GM18907 (cell line): ENCODE data around the gene CYP11A1.
"Not testable (repeated sequence)": the region's sequence is repeated elsewhere in the genome, so short reads cannot be mapped to it uniquely, and the experiment has no call there.

ENCODE experiments used
- ATAC-seq: cut with Tn5 transposase; IDR thresholded peaks from one replicate; pipeline ENCODE4 v1.9.1; 2021; ENCODE audit warnings: mild to moderate bottlenecking, moderate library complexity; ENCODE audit not compliant: unreplicated experiment

CYP11A1 gene

DNA sequence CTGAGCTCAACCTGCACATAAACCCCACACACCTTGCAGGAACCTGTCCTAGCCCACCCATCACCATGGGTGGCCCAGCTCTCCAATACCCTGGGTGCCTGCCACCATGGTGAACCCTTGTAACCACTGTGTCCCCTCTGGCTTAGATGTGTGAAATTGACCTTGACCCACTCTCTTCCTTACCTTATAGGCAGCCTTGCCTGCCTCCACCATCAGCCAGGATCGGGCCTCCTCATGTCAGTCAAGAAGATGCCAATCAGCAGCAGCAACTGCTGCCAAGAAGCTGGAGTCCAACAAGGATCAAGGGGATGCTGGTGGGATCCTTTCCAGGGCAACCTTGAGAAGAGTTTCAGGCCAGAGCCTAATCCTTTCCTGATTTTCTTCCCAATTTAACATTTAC is 8.8 kb upstream of the CYP11A1 start:
- ATAC-seq, result no peak

DNA sequence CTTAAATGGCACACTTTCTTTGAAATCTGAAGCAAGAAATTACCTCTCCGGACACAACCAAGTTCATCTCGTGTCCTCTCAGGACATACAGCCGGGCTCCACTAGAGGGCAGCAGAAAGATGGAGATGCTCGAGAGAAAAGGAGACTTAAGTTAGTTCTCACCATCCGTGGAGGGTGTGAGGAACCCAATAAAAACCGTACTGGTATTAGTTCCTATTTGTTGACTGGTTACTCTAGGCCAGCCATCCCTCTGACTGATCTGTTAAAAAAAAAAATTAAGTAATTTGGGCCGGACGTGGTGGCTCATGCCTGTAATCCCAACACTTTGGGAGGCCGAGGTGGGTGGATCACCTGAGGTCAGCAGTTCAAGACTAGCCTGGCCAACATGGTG is 7.9 kb upstream of the CYP11A1 start:
- no peak for ATAC-seq

DNA sequence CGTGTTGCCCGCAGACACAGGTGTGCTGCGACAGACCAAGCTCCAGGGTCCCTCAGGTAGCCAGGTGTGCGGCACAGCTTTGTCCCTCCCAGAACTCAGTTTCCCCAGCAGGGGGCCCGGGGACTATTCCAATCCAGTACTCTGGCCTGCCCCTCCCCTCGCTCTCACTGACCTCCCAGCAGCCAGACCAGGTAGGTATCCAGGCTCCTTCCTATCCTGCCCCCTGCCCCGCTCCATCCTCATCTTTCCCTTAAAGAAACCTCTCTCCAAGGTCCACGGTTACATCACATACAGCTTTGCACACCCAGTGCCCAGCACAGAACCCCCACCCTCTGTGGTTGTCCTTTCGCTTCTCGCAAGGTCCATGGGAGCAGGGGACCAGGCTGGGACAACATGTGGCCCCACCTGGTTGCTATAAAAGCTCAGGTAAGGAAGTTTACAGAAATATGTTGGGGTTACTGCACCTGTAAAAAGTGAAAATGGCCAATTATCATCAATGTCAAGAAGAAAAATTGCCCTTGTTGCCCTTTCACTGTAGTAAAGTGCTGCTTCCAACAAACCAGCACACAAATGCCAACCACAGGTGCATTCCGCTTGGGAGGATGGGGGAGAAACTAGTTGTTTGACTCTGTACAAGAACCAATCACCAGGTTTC is 7.3 kb upstream of the CYP11A1 start:
- peak; percentile 16 for ATAC-seq

DNA sequence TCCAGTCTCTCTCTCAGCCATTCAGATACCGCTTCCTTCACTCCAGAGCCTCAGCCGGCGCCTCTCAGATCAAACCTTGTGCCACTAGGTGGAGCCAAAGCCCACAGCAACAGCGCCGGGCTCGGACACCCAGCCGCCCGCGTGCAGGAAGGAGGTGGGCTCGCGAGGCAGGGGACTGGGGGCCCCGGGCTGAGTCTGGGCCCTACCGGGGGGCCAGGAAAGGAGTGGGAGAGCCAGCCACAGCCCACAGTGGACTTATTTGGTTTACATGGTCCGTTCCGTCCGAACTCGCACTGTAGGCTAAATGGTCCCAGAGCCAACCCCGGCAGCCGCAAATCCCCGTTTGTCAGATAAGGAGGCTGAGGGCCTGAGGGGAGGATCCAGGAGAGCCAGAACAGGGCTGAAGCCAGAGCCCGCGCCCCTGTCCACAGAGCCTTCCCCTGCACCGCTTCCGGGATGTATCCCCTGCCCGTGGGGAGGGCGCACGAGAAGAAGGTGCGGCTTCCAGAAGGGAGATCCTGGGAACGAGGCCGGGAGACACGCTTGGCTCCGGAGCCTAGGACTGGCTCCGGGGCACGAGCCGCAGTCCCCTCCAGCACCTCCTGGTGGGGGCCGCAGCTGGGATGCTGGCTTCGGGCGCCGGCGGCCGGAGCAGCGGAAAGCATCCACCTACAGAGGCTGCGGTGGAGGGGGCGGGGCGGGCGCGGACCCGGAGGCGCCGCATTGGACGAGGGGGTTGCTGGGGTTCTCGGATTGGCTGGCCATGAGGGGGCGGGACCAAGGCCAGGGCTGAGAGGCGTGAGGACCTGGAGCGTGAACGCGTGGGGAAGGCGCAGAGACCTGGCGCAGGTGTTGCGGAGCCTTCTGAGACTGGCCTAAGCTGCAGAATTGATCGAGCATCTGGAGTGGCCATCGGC is 6.5 kb upstream of the CYP11A1 start:
- ATAC-seq, result peak; percentile 59

DNA sequence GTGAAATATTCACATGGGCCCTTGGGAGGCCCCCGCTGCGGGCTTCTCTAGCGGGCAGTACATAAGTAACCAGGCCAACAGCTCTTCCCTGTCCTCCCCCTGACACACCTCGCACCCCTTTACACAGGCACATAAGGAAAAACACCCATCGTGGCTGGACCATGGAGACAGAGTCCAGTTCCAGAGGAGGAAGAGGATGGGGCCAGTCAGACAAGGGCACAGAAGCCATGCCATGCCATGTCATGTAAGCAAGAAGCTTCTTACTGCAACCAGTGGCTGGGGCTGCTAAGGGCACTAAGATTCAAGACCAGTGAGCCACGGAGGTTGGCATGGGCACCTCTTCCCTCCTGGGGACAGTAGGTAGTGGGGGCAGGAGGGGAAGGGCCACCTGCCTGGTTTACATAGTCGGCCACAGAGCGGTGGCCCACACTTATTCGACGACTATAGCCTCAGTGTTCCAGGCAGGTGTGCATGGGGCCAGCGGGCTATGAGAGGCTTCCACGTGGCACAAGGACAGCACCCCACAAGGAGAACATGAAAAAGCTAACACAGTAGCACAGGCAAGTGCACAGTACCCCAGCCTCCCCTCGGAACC is 5.7 kb upstream of the CYP11A1 start:
- ATAC-seq, result peak; percentile 1

DNA sequence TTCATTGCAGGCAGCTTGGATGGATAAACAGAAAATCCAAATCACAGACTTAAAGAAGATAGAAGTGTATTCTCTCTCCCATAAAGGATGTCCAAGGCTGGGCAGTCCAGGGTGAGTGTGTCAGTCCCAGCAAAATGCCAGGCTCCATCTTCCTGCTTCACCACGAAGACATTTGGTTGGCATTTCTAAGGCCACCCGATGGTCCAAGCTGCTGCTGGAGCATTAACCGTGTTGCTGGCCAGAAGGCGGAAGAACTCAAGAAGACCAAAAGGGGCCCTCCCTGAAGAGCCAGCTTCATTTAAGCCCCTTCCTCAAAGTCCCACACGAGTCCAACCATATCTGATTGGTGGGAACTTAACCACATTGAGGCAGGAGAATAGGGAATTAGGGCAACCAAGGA is 3.0 kb upstream of the CYP11A1 start:
- ATAC-seq, result no peak

DNA sequence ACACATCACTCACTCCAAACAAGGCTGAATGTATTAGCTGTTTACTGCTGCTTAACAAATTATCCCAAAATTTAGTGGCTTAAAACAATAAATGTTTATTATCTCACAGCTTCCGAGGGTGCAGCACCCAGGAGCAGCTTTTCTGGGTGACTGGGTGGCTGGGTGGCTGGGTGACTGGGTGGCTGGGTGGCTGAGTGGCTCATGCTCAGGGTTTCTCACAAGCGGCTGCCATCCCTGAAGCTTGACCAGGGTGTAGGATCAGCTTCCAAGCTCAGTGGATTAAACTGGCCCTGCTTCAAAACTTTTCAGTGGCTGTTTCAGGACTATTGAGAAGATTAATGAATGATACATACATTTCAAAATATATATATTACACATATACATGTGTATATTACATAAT is 2.3 kb upstream of the CYP11A1 start:
- ATAC-seq, result no peak

DNA sequence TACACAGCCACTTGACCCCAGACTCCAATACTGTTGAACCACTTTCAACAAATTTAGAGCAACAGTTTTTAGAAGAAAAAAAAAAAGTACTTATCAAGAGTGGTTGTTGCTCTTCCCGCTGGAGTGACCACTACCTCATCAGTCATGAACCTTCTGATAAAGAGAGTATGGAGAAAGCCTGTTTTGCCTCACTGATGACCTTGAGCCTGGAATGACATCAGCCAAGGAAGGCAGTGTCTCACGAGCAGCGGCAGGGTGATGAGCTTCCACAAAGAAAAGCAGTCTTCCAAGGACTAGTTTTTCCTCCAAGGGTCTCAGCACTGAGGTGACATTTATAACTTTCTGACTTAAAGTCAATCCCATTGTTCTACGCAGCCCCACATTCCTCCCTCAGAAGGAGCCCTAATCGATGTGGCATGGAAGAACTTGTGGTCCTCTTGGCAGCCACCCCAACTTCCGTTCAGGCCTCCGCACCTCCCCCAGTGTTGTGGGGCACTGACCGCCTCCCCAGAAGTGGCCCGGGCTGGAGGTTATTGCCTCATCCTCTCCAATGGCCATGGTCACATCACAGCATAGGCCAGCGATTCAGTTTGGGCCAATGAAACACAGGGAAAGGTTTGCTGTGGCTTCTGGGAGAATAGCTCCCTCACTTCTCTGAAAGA is 1.8 kb upstream of the CYP11A1 start:
- no peak for ATAC-seq

DNA sequence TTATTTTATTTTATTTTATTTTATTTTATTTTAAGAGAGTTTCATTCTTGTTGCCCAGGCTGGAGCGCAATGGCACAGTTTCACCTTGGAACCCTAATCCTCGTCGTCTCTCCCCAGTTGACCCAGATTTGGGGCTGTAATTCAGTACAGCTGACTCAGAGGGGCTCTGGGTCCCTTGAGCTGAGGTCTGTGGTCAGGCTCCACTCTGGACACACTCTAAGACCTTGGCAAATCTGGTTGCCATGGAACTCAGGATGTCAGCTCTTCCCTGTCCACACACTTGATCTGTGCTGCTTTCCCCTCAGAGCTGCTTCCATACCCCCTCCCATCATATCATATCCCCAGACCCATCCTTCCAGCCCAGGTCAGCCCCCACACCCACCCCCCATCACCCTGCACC is 675 bp upstream of the CYP11A1 start:
- no peak for ATAC-seq

DNA sequence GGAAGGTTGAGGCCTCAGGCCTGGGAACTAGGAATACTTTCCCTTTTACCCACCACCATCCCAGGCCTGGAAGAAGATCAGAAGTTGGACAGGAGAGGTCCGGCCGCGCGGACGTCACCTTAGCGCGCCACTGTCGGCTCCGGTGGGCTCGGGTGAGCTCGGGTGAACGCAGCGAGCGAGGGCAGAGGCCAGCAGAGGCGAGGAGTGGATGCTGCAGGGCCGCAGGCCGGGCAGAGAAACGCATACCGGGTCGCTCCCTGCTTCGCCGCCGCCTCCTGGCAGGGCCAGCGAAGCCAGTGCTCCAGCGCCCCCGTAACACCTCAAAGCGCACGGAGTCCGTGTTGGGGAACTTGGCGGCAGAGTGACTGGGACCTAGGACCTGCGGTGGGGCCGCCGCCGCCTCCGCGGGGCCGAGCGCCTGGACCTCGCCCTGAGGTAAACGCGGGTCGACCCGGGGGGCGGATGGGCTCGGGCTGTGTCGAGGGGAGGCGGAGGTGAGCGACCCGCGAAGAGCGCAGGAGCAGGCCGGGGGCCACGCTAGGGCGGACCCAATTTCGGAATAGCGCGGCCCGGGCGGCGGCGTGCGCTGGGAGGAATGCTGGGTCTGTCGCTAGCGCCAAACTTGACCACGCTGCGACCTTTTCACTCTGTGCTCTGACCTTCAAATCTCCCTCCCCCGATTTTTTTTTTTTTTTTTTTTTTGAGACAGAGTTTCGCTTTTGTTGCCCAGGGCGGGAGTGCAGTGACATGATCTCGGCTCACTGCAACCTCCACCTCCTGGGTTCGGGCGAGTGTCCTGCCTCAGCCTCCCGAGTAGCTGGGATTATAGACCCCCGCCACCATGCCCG is 1.6 kb downstream of the CYP11A1 start:
- ATAC-seq, result no peak

DNA sequence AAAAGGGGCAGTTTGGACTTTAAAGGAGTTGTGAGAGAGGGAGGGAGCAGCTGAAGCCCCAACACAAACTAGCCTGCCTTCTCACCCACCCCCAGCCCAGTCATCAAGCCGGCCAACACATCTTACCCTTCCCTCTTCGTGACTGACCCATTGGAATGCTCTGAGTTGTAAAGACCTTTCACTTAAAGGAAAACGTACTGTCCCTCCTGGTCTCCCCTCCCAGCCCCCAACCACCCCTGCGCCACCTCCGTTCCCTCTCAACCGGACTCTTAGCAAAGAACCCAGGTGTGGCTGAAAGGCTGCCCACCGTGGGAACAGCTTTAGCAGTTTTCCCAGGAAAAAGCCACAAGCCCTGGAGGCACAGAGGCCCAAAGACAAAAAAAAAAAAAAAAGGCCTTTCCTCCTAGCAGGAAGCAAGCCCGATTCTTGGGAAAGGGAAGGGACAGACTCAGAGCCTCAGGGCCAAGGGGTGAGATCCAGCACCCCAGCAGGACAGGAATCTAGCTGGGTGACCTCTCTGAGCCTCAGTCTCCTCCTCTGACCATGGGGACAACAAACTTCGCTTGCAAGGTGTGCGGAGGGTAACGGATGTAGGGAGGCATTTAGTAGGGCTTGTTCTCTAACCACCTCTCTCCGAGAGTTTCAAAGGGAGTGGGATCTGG is 2.4 kb downstream of the CYP11A1 start:
- ATAC-seq, result no peak

DNA sequence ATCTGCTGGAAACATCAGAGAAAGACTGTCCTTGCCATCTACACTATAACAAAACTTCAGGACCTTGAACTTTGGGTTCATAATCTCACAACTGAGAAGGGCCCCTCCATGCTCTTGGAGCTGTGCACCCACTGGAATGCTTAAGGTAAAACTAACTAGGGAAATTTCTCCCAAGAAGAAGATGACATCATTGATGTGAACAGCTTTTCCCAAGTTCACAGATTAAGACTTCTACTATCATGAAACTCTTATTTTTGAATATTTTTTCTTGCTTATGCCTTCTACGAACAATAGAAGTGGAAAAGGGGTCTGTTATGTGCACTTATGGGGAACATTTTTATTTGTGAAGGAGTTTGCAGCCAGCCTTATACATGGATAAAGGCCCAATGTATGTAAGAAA is 5.0 kb downstream of the CYP11A1 start:
- ATAC-seq, result no peak

DNA sequence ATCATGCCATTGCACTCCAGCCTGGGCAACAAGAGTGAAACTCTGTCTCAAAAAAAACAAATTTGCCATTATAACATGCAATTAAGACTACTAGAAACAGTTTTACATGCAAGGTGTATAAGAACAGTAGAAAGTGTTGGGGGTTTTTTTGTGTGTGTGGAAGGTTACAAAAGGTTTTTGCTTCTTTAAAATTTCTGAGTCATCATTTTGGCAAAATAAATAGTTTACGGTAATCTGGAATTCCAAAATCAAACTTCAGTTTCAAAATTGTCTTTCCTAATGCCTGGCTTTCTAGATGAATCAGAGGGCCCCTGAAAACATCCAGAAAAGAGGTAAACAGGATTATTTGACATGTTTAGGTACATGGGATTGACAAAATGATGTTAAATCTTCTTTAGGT is 6.6 kb downstream of the CYP11A1 start:
- not testable (repeated sequence) for ATAC-seq

DNA sequence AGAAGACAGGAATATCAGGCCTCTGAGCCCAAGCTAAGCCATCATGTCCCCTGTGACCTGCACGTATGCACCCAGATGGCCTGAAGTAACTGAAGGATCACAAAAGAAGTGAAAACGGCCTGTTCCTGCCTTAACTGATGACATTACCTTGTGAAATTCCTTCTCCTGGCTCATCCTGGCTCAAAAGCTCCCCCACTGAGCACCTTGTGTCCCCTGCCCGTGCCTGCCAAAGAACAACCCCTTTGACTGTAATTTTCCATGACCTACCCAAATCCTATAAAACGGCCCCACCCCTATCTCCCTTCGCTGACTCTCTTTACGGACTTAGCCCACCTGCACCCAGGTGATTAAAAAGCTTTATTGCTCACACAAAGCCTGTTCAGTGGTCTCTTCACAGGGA is 8.1 kb downstream of the CYP11A1 start:
- not testable (repeated sequence) for ATAC-seq

DNA sequence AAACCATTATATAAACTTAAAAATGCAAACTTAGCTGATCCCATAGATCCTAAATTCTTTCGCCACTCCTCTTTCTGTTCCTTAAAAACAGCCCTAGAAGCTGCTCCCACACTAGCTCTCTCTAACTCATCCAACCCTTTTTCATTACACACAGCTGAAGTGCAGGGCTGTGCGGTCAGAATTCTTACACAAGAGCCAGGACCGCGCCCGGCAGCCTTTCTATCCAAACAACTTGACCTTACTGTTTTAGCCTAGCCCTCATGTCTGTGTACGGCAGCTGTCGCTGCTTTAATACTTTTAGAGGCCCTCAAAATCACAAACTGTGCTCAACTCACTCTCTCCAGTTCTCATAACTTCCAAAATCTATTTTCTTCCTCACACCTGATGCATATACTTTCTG is 9.9 kb downstream of the CYP11A1 start:
- ATAC-seq, result not testable (repeated sequence)

DNA sequence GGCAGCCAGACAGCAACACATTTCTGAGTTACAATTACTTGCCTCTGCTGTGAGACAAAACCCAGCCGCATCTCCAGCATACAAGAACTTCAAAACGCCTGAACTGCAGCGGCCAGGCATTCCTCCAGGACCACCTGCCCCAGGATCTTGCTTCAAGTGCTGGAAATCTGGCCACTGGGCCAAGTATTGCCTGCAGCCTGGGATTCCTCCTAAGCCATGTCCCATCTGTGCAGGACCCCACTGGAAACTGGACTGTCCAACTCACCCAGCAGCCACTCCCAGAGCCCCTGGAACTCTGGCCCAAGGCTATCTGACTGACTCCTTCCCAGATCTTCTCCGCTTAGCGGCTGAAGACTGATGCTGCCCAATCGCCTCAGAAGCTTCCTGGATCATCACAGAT is 11.4 kb downstream of the CYP11A1 start:
- not testable (repeated sequence) for ATAC-seq

DNA sequence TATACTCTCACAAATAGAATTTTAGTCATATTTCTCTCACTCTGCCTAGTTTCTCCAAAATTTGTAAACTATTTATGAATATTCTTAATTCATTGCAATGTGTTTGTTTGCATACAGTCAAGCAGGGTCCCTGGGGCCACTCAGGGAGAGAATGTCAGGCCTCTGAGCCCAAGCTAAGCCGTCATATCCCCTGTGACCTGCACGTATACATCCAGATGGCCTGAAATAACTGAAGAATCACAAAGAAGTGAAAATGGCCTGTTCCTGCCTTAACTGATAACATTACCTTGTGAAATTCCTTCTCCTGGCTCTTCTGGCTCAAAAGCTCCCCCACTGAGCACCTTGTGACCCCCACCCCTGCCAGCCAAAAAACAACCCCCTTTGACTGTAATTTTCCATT is 13.5 kb downstream of the CYP11A1 start:
- ATAC-seq, result not testable (repeated sequence)

DNA sequence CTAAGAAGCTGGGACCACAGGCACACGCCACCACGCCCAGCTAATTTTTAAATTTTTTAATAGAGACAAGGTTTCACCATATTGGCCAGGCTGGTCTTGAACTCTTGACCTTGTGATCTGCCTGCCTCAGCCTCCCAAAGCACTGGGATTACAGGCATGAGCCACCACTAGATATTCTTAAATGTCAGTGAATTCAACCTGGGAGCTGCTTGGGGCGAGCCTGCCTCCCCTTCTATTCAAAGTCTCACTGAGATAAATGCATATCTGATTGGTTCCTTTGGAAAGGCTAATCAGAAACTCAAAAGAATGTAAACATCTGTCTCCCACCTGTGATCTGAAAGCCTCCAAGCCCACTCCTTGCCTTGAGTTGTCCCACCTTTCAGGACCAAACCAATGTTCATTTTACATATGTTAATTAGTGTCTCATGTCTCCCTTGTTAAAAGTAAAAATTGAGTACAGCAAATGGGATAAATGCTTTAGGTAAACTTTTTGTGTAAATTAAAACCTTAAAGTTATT is 15.0 kb downstream of the CYP11A1 start:
- no peak for ATAC-seq

DNA sequence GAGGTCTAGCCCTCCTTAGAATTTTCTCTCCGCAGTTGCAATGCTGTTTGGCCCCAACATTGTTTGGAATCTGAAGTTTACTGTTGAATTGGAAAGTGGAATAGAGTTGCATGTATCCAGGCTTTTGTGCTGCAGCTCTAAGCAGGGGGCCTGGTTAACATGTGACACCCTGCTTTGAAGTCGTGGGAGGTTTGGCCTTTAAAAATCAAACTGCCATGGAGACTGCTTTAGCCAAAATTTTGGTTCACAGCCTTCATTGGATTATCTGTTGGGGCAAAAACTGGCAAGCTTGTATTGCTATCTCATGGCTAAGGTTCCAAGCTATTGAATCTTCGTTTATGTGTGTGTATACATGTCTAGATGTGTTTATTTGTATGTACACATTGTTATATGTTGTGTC is 15.8 kb downstream of the CYP11A1 start:
- no peak for ATAC-seq
